NCI-H1930 (cell line): ENCODE results near the gene PLEK2.
"Not testable (repeated sequence)": the region's sequence is repeated elsewhere in the genome, so short reads cannot be mapped to it uniquely, and the experiment has no call there.

ENCODE experiments used
- DNase-seq, 2 experiments: peaks; one replicate each; lab custom pipeline; 2025; lab: John Stamatoyannopoulos, UW

The PLEK2 gene

GRCh38 chr14:67358924-67359774, 52.8 kb downstream of the PLEK2 start:
- DNase-seq, result no peak

GRCh38 chr14:67357969-67358354, 54.0 kb downstream of the PLEK2 start:
- DNase-seq, result no peak

- DNase-seq, result no peak
Measured at GRCh38 chr14:67357186-67357968, 54.6 kb downstream of the PLEK2 start.

GRCh38 chr14:67352055-67352454, 59.9 kb downstream of the PLEK2 start:
- DNase-seq, result no peak

GRCh38 chr14:67345583-67345982, 66.4 kb downstream of the PLEK2 start:
- no peak for DNase-seq

- no peak for DNase-seq
Measured at GRCh38 chr14:67343601-67344230, 68.2 kb downstream of the PLEK2 start.

GRCh38 chr14:67341231-67341630, 70.7 kb downstream of the PLEK2 start:
- DNase-seq, result not testable (repeated sequence)
